Middle frontal gyrus (tissue), 1 donor: Measurements from ENCODE around the gene OVCH2.

Source experiments
- DNase-seq: peaks from one replicate; pipeline ENCODE4 v3.0.0-alpha.2; 2015; ENCODE audit warnings: low spot score; ENCODE audit errors: extremely low spot score

OVCH2 gene

GRCh38 chr11:7643314-7643713, 63.0 kb downstream of the OVCH2 start:
- no peak for DNase-seq

- DNase-seq: no peak
Observed at GRCh38 chr11:7642747-7643146, 63.5 kb downstream of the OVCH2 start.

- no peak for DNase-seq
Observed at GRCh38 chr11:7640816-7641215, 65.5 kb downstream of the OVCH2 start.

GRCh38 chr11:7639643-7640025, 66.6 kb downstream of the OVCH2 start:
- no peak for DNase-seq
